Hair follicular keratinocyte (primary cell): ENCODE data around the gene RALB. TPM values are rescaled to one million over a fixed set of nuclear protein-coding genes. Genes with fewer than 3 reads are reported as not detected.

Source experiments
- total RNA-seq: library from RNA; depleted of rRNA; stranded (reverse); fragments of >200 nt; gene quantifications from 2 replicates; pipeline ENCODE4 v1.2.3, GENCODE V29; 2015

Gene RALB
- total RNA-seq: 45.9 and 57.3 TPM in 2 replicates

DNA sequence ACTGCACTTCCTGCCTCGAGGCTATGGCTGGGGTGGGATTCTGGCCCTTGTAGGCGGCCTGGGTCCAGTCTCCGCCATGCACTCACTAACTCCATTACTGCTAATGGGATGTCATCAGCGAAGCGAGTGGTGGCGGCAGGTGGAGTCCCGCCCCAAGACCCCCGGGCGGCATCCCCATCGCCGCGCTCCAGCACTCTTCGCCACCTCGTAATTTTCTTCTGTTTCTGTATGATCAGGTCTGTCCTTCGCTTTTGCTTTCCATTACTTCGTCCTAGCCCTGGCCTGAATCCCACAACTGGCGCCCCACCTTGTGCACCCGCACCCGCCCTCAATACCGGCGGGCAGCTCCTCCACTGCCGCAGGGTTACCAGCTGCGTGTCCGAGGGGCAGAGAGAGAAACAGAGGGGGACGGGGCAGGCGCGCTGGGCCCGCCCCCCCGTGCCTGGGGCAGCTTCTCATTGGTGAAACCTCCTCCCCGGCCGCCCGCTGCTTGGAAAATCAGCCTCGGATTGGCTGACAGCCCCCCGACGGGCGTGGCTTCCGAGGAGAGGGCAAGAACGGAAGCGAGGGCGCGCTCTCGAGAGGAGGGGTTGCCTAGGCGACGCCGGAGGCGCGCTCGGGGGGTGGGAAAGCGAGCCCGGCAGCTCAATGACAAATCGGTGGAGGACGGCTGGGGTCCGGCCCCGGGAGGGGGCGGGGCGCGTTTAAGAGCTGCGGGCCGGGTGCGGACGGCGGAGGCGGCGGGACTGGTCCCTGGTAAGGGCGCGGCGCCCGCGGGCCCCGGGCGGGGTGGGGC lies at the start of gene RALB:
Gene RALB, plus strand, starts transcription at position 628 of the 796 bp plus-strand sequence. CDS start 25,813 bp downstream, outside the sequence.

GRCh38 chr2:120223034-120223912 lies 29.4 kb upstream of the RALB start, which contains the start of gene TMEM185B:
Gene TMEM185B (minus strand): TSS chr2:120223400. CDS start chr2:120222976, 424 bp downstream.

Other genes with a start within 250 kb of the RALB start
- gene EPB41L5, start 239.8 kb upstream of the RALB start, total RNA-seq: 10.7 and 13.1 TPM in 2 replicates
- gene TMEM185B, start 29.5 kb upstream of the RALB start, total RNA-seq: 29.8 and 32.3 TPM in 2 replicates
- not detected in 2 replicates for gene INHBB, start 93.3 kb downstream of the RALB start, total RNA-seq